GM18861 (cell line): ENCODE data around the gene FUT4.
"Not testable (repeated sequence)": the region's sequence is repeated elsewhere in the genome, so short reads cannot be mapped to it uniquely, and the experiment has no call there.

Source experiments
- ATAC-seq: cut with Tn5 transposase; IDR thresholded peaks from one replicate; pipeline ENCODE4 v1.9.1; 2021; ENCODE audit not compliant: unreplicated experiment

Gene FUT4

DNA sequence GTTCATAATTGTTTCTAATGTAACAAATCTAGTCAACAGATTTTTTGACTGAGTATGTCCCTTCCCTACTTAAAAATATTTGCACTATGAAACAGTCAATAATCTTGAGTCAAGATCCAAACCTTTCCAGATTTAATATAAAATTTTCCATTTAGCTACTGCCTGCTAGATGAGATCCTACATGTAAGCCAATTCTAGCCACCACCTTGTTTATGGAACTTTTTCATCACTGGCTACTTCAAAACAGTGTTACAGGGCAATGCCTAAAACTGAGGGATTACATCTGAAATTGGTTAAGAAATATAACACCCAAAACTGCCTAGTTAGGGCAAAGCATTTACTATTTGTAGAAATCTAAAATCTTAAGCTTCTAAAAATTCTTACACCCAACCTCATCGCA, 10.5 kb upstream of the FUT4 start:
- ATAC-seq, result no peak

DNA sequence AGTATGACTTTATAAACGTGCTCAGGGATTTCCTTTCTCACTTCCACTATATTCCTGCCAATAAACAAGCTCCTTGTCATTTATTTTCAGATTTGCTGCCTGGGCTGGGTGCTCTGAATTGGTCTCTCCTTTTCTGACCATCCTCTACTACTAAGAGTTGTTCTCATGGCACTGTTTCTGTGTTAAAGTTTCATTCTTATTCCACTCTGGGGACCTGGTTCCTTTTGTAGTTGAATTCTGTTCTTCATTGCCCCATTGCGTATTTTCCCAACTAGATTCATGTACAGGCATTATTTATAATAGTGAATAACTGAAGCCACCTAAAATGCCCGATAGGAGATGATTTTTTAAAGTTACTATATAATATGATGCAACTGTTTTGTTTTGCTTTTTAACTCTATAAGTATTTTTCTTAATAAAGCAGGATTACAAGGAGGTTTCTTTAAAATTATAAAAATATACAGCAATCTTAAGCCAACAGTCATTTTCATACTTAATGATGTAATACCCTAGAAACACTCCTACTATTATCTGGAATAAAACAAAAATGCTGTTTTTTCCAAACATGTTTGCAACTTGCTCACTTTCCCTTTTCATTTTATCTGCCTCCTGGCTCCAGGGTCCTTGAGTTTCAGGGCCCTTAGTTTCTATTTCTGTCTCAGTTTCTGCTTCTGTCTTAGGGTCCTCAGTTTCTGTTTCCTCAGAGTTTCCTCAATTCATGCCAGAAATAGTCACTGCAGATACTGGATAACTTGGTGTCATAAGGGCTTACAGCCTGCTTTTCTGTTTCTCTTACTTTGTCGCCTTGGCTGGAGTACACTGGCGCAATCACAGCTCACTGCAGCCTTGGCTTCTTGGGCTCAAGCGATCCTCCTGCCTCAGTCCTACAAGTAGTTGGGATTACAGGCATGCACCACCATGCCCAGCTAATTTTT, 9.8 kb upstream of the FUT4 start:
- ATAC-seq, result no peak

DNA sequence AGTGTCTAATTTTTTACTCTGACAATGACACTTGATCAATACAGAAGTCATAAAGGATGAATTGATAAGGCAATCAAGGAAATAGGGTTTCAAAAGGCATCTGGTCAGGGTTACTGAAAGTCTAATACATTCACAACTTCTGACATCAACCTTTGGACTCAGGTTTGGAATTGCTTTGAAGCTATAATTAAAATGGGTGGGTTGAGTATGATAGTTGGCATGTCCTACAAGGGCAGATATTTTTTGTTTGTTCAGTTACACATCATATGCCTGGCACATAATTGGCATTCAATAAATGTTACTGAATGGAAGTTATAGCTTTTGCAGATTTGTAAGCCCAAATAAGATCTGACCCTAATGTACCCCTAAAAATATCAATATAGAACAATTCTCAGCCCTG, 7.3 kb upstream of the FUT4 start:
- ATAC-seq, result no peak

DNA sequence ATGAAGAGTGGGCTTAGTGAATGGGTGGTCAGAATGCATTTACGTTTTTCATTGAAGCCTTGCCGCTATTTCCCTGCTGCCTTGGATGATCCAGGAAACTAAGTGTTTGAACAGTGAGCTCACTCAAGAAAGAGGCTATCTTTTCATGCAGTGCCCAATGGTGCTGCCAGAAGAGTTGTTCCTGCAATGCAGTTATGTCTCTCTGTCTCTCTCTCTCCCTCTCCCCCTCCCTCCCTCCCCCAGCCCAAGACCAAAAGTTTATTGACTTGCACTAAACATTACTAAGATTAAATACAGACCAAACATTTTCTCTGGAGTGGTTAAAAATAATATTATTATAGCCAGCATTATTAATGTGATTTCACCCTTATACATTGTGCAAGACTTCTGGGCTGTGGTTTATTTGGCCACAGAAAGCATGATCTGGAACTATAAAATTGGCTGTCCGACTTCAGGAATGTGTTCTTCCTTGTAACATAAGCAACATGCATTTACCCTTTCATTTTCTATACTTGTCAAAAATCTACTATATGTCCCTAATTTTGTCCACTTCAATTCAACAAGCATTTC, 6.6 kb upstream of the FUT4 start:
- no peak for ATAC-seq

DNA sequence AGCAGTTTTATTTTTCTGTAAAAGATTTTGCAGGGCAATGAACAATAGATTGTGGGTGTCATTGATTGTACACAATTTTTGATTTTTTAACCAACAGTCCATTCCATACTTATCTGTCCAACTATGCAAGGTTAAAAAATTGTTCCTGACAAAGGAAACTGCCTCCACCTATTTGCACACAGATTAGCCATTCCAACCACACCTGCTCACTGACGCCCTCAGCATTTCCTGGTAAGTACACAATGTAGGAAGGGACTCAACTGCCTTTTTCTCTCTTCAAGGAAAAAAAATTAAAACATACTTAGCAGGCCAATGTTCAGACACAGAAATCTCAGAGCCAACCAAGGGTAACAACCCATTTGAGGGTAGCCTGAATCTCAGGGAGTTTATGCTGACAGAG, 4.3 kb upstream of the FUT4 start:
- ATAC-seq, result no peak

DNA sequence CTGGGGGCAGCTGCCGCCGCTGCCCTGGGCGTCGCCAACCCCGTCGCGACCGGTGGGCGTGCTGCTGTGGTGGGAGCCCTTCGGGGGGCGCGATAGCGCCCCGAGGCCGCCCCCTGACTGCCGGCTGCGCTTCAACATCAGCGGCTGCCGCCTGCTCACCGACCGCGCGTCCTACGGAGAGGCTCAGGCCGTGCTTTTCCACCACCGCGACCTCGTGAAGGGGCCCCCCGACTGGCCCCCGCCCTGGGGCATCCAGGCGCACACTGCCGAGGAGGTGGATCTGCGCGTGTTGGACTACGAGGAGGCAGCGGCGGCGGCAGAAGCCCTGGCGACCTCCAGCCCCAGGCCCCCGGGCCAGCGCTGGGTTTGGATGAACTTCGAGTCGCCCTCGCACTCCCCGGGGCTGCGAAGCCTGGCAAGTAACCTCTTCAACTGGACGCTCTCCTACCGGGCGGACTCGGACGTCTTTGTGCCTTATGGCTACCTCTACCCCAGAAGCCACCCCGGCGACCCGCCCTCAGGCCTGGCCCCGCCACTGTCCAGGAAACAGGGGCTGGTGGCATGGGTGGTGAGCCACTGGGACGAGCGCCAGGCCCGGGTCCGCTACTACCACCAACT, 1.0 kb downstream of the FUT4 start:
- no peak for ATAC-seq

DNA sequence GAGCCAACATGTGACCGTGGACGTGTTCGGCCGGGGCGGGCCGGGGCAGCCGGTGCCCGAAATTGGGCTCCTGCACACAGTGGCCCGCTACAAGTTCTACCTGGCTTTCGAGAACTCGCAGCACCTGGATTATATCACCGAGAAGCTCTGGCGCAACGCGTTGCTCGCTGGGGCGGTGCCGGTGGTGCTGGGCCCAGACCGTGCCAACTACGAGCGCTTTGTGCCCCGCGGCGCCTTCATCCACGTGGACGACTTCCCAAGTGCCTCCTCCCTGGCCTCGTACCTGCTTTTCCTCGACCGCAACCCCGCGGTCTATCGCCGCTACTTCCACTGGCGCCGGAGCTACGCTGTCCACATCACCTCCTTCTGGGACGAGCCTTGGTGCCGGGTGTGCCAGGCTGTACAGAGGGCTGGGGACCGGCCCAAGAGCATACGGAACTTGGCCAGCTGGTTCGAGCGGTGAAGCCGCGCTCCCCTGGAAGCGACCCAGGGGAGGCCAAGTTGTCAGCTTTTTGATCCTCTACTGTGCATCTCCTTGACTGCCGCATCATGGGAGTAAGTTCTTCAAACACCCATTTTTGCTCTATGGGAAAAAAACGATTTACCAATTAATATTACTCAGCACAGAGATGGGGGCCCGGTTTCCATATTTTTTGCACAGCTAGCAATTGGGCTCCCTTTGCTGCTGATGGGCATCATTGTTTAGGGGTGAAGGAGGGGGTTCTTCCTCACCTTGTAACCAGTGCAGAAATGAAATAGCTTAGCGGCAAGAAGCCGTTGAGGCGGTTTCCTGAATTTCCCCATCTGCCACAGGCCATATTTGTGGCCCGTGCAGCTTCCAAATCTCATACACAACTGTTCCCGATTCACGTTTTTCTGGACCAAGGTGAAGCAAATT, 1.8 kb downstream of the FUT4 start:
- ATAC-seq, result no peak

DNA sequence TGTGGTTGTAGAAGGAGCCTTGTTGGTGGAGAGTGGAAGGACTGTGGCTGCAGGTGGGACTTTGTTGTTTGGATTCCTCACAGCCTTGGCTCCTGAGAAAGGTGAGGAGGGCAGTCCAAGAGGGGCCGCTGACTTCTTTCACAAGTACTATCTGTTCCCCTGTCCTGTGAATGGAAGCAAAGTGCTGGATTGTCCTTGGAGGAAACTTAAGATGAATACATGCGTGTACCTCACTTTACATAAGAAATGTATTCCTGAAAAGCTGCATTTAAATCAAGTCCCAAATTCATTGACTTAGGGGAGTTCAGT, 2.4 kb downstream of the FUT4 start:
- no peak for ATAC-seq

DNA sequence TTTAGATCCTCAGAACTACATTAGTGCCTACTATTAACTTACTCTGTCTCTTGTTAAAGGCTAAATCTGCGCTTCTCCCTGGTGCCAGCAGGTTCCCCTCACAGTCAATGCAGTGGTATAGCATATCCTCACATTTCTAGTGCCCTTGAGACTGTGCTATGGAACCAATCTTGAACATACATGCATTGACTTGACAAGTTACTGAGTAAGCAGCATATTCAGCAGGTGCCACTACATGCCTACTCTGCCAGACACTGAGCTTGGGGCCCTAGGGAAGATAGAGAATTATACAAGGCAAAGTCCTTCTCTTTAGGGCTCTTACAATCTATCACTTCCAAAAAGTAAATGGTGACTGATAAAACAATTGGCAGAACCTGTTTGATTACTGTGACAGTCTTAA, 3.2 kb downstream of the FUT4 start:
- no peak for ATAC-seq

DNA sequence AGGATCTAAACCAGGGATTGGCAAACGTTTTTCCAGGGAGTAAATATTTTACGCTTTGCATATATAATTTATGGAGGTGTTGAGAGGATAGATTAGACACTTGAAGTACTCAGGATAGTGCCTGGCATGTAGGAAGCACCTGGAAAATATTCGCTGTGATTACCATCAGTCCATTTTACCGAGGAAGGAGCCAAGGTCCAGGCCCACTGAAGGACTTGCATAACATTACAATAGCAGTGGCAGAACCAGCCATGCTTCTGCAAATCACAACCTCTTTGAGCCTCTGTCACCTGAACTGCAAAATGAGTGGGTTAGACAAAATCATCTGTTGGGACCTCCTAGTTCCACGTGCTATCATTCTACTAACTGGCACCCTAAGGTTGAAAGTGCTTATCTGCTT, 5.4 kb downstream of the FUT4 start:
- no peak for ATAC-seq

DNA sequence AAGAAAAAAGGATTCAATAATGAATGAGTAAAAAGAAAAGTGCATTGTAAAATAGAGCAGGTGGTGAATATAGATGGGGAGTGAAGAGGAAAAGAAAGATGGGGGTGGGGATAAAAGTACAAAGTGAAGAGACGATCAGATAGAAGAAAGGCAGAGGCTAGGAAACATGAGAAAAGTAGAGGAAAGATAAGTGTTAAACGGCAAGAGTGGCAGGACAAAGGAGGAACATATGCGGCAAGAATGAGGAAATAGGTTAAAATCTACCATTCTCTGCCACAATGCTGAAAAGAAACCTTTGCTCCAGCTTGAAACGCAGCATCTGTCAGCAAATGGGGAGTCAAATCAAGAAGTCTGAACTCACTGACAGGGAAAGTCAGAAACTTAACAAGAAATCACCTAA, 6.8 kb downstream of the FUT4 start:
- ATAC-seq, result no peak

DNA sequence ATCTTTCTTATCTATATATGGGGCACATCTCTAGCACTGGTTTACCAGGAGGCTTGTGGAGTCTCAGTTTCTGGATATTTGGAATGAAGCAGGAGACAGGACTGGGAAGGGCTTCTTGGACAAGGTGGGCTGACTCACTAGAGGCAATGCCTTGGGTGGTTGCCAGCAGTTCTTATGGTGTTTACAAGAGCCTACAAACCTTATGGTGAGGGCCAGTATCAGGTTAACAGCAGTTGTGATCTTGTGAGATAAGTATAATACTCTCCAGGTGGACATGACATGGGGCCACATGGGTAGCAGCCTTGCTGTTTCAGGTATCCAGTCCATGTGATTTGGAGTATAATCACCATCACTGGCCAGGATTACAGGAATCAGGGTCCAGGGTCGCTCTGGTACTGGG, 10.2 kb downstream of the FUT4 start:
- ATAC-seq, result no peak

DNA sequence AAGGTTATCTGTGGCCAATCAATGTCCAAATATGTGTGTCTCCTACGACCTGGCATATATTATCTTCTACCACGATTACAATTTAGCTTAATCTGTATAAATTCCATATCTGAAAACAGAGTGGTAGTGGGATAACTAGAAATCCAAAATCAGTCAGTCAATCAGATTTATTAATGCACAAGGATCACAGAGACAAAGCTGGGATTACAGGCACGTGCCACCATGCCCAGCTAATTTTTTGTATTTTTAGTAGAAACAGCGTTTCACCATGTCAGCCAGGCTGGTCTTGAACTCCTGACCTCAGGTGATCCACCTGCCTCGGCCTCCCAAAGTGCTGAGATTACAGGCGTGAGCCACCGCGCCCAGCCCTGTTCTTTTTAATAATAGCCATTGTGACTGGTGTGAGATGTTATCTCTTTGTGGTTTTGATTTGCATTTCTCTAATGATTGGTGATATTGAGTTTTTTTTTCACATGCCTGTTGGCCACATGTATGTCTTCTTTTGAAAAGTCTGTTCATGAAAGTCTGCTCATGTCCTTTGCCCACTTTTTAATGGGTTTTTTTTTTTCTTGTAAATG, 12.1 kb downstream of the FUT4 start:
- ATAC-seq, result not testable (repeated sequence)

DNA sequence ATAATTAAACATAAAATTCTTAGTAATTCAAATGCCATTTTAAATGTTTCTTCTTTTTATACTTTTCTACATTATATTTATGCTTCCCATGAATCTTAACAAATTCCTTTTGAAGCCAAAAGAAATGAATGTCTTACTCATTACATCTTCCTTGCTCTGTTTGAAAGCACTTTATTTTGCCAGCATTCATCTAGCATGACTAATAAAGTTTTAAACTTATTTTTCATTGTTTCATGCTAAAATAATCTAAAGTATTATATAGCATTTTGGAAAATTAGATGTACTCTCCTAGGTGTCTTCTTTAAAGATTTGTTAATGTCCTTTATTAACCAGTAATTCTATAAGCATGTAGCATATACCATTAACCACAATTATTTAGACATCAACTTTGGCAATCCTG, 13.7 kb downstream of the FUT4 start:
- no peak for ATAC-seq

DNA sequence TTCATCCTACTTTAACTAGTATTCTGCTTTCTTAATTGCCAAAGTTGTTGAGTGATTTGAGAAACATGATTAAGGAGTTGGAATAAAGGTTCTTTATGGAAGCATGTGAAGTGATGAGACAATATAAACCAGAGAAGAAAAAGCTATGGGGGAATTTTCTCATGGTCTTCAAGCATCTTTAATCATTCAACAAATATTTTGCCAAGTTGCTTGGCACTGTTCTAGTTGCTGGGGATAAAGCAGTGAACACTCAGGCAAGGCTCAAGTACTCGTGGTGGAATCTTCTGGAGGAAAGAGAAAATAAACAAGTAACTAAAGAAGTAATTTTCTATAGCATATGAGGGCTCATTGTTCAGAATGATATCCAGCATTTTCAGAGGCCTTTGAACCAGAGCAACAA, 14.3 kb downstream of the FUT4 start:
- no peak for ATAC-seq

DNA sequence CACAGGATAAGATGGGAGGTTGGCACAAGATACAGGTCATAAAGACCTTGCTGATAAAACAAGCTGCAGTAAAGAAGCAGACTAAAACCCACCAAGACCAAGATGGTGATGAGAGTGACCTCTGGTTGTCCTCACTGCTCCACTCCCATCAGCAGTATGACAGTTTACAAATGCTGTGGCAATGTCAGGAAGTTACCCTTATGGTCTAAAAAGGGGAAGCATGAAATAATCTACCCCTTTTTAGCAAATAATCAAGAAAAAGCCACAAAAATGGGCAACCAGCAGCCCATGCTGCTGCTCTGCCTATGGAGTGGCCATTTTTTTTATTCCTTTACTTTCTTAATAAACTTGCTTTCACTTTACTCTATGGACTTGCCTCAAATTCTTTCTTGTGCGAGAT, 14.7 kb downstream of the FUT4 start:
- peak; percentile 68 for ATAC-seq

DNA sequence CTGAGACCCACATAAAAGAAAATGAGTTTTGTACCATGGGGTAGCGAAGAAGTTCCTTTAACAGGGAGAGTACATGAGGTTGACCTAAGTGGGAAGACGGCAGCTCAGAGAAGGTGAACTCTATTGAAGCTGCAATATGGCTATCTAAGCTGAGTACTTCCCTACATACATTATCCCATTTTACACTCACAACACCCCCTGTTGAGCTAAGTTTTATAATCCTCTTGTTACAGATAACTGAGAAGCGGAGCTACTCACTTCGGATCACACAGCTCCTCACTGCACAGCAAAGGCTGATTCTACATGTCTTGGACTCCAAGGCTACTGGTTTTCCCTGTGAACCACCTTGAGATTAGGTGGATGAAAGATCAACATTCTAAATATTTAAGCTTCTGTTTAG, 15.2 kb downstream of the FUT4 start:
- ATAC-seq, result no peak

DNA sequence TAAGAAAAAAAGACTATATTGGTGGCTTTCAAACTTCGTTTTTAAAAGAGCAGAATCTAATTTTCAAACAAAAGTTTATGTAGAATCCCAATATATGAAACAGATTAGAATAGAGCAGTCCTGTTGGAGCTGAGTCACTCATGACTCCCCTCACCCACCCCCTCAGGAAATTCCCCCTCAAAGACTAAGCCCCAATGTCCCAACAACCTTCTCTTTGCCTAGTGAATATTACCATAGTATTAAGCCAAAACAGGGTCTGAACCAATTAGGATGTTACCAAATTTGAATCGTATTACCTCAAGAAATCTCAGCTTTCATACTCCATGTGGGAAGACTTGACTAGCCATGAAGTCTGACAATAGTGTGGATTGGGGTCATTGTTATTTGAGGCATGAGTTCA, 15.6 kb downstream of the FUT4 start:
- no peak for ATAC-seq

DNA sequence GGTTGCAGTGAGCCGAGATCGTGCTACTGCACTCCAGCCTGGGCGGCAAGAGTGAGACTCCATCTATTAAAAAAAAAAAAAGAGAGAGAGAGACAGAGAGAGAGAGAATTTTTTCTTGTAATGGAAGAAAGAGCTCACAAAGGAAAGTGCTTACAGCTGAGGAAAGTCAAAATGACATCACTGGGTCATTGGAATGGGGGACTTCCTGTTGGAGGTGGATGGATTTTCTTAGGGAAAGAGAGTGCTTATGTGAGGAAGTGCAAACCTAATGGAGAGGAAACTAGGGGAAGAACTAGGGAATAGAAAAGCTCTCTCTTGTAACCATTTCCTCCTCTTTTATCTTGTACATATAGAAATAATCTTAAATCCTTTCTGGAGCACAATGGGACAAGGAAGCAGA, 17.1 kb downstream of the FUT4 start:
- ATAC-seq, result no peak

DNA sequence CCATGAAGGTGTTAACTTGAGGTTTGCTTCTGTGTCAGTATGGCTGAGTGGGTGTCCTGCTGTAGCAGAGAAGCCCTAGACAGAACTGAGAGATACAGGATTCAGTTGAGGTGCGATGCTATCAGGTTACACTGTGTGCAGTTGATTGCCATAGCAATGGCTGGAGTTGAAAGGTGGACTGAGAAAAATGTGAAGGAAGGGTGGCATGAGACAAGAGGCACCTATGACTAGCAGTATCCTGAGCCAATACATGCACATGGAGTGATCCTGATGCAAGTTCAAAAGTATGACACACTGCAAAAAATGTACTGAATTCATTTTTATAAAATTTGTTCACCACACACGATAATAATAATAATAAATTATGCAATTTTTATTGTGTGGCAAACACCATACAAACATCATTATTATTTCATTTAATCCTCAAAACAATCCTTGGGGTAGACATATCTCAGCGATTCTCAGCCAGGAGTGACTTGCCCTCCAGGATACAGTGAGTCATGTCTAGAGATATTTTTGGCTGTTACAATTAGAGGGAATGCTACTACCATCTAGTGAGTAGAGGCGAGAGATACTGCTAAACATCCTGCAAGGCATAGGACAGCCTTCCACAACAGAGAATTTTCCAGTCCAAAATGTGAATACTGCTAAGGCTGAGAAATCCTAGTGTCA, 19.6 kb downstream of the FUT4 start:
- no peak for ATAC-seq
